HEK293T (cell line): Measurements from ENCODE around the gene PLCB1.
"Not testable (repeated sequence)": the region's sequence is repeated elsewhere in the genome, so short reads cannot be mapped to it uniquely, and the experiment has no call there.

Experiments
- CTCF ChIA-PET: fragments of 350-600 bp; formaldehyde crosslinking; extraction: SDS; loops from one replicate; lab custom pipeline; 2021; ENCODE audit warnings: antibody characterized with exemption, inconsistent platforms; lab: Yijun Ruan, JAX
- POLR2A ChIA-PET: fragments of 350-600 bp; formaldehyde crosslinking; extraction: SDS; loops from one replicate; lab custom pipeline; 2020; ENCODE audit warnings: antibody characterized with exemption, inconsistent platforms; lab: Yijun Ruan, JAX
- DNase-seq: peaks from one replicate; pipeline ENCODE4 v3.0.0; 2012; ENCODE audit warnings: mixed read lengths; ENCODE audit errors: extremely low spot score
- ARNT ChIP-seq: fragments of 450-650 bp; IDR thresholded peaks from 2 replicates; pipeline ENCODE4 v1.6.1; 2017; ENCODE audit warnings: mild to moderate bottlenecking
- BHLHE40 ChIP-seq: fragments of 450-650 bp; IDR thresholded peaks from 2 replicates; pipeline ENCODE4 v1.6.1; 2016; ENCODE audit warnings: mild to moderate bottlenecking, moderate library complexity, borderline replicate concordance
- CTBP1 ChIP-seq: fragments of 450-650 bp; IDR thresholded peaks from 2 replicates; pipeline ENCODE4 v1.6.1; 2016; ENCODE audit warnings: borderline replicate concordance
- ELF4 ChIP-seq: fragments of 450-650 bp; IDR thresholded peaks from 2 replicates; pipeline ENCODE4 v1.6.1; 2017; ENCODE audit warnings: antibody characterized with exemption
- FOXA1 ChIP-seq: fragments of 450-650 bp; IDR thresholded peaks from 2 replicates; pipeline ENCODE4 v1.6.1; 2016; ENCODE audit warnings: mild to moderate bottlenecking
- FOXK2 ChIP-seq: fragments of 450-650 bp; IDR thresholded peaks from 2 replicates; pipeline ENCODE4 v1.6.1; 2016; ENCODE audit warnings: mild to moderate bottlenecking
- FOXM1 ChIP-seq: fragments of 450-650 bp; IDR thresholded peaks from 2 replicates; pipeline ENCODE4 v1.6.1; 2017; ENCODE audit warnings: mild to moderate bottlenecking, borderline replicate concordance
- HDGF ChIP-seq: fragments of 450-650 bp; IDR thresholded peaks from 2 replicates; pipeline ENCODE4 v1.6.1; 2017; ENCODE audit warnings: antibody characterized with exemption, borderline replicate concordance
- L3MBTL2 ChIP-seq: fragments of 450-650 bp; conservative IDR thresholded peaks from 2 replicates; pipeline ENCODE4 v1.6.1; 2016; ENCODE audit warnings: mild to moderate bottlenecking
- LEF1 ChIP-seq: fragments of 450-650 bp; IDR thresholded peaks from 2 replicates; pipeline ENCODE4 v1.6.1; 2017; ENCODE audit warnings: mild to moderate bottlenecking, borderline replicate concordance
- NFRKB ChIP-seq: fragments of 450-650 bp; IDR thresholded peaks from 2 replicates; pipeline ENCODE4 v1.6.1; 2016; ENCODE audit warnings: mild to moderate bottlenecking, moderate library complexity
- SP1 ChIP-seq: fragments of 450-650 bp; IDR thresholded peaks from 2 replicates; pipeline ENCODE4 v1.6.1; 2017
- SUZ12 ChIP-seq: fragments of 450-650 bp; IDR thresholded peaks from 2 replicates; pipeline ENCODE4 v1.6.1; 2016; ENCODE audit warnings: mild to moderate bottlenecking
- TARDBP ChIP-seq: fragments of 450-650 bp; IDR thresholded peaks from 2 replicates; pipeline ENCODE4 v1.6.1; 2016
- ZNF384 ChIP-seq: fragments of 450-650 bp; IDR thresholded peaks from 2 replicates; pipeline ENCODE4 v1.6.1; 2016
- TF ChIP-seq, protein P1 (sequence below): fragments of 450-650 bp; IDR thresholded peaks from 2 replicates; pipeline ENCODE4 v1.6.1; 2016

The PLCB1 gene

DNA sequence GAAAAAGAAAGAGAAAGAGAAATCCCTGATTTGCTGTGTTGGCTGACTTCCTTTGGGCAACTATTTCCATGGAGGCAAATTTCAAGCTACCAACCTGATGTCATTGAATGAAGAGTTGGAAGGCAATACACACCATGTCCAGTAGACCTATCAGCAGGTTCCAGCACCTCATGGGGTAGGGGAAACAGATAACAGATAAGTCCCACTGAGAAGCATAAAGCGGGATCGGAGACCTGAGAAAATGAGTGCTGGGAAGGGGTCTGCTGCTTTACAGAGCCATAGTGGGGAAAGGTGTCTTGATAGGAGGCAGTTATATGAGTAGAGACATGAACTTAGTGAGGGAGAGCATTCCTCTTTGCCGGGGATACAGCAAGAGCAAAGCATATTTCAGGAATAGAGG lies 244.9 kb downstream of the PLCB1 start:
- DNase-seq, result no peak
- ChIA-PET CTCF (no interaction called here), POLR2A (no interaction called here)
- no peak for TF ChIP-seq FOXK2
- TF ChIP-seq SP1, result no peak
- no peak for TF ChIP-seq L3MBTL2
- no peak for TF ChIP-seq NFRKB
- TF ChIP-seq ELF4, result no peak
- TF ChIP-seq LEF1, result no peak
- no peak for TF ChIP-seq ZNF384
- no peak for TF ChIP-seq BHLHE40
- no peak for TF ChIP-seq HDGF
- no peak for TF ChIP-seq FOXM1
- TF ChIP-seq TARDBP, result no peak
- no peak for TF ChIP-seq SUZ12
- TF ChIP-seq FOXA1, result no peak
- TF ChIP-seq, protein P1, sequence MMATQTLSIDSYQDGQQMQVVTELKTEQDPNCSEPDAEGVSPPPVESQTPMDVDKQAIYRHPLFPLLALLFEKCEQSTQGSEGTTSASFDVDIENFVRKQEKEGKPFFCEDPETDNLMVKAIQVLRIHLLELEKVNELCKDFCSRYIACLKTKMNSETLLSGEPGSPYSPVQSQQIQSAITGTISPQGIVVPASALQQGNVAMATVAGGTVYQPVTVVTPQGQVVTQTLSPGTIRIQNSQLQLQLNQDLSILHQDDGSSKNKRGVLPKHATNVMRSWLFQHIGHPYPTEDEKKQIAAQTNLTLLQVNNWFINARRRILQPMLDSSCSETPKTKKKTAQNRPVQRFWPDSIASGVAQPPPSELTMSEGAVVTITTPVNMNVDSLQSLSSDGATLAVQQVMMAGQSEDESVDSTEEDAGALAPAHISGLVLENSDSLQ, result no peak
- TF ChIP-seq CTBP1, result no peak
- no peak for TF ChIP-seq ARNT

DNA sequence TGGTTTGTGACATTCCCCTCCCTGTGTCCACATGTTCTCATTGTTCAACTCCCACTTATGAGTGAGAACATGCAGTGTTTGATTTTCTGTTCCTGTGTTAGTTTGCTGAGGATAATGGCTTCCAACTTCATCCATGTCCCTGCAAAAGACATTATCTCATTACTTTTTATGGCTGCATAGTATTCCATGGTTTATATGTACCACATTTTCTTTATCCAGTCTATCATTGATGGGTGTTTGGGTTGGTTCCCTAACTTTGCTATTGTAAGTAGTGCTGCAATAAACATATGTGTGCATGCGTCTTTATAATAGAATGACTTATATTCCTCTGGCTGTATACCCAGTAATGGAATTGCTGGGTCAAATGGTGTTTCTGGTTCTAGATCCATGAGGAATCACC lies 247.1 kb downstream of the PLCB1 start:
- CTCF ChIA-PET, DNase-seq, POLR2A ChIA-PET: not testable (repeated sequence)

DNA sequence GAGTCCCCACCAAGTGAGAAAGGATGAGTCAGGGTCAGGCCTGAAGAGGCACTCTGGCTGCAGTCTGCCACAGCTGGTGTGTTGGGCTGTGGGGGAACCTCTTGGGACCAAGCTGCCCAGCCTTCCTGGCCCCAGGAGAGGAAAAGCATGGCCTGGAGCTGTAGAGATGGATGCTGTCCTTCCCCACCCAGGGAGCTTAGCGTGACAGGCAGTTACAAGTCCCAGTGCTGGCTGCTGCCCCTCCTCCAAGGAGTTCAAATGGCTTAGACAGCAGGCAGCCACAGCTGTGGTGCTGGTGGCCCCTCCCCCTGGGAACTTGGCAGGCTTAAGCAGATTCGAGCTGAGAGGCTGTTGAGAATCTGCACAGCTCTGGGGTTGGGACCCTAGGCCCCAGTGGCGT lies 253.2 kb downstream of the PLCB1 start:
- DNase-seq, result no peak
- ChIA-PET CTCF (no interaction called here), POLR2A (no interaction called here)
- TF ChIP-seq HDGF, result no peak
- TF ChIP-seq CTBP1, result no peak
- TF ChIP-seq FOXA1, result no peak
- no peak for TF ChIP-seq TARDBP

DNA sequence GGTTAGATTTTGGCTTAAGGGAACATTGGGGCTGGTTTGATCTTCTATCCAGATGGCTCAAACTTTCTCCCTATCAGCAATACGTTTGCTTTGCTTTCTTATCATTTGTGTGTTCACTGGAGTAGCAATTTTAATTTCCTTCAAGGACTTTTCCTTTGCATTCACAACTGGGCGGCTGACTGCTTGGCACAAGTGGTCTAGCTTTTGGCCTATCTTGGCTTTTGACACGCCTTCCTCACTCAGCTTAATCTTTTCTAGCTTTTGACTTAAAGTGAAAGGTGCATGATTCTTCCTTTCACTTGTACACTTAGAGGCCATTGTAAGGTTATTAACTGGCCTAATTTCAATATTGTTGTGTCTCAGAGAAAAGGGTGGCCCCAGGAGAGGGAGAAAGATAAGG lies 254.9 kb downstream of the PLCB1 start:
- ChIA-PET POLR2A (no interaction called here), CTCF (interaction anchor here (1.1 kb wide), 1 partner anchor 343 kb away, joined by 3 read pairs; no protein-coding TSS in a partner anchor)
- DNase-seq, result no peak
- no peak for TF ChIP-seq ARNT
- TF ChIP-seq BHLHE40, result no peak
- TF ChIP-seq FOXK2, result no peak
- TF ChIP-seq, protein P1, result no peak
- TF ChIP-seq FOXA1, result no peak
- TF ChIP-seq SUZ12, result no peak
- no peak for TF ChIP-seq FOXM1
- no peak for TF ChIP-seq L3MBTL2
- no peak for TF ChIP-seq ELF4
- no peak for TF ChIP-seq SP1
- TF ChIP-seq NFRKB, result no peak
- no peak for TF ChIP-seq HDGF
- no peak for TF ChIP-seq TARDBP
- no peak for TF ChIP-seq CTBP1

DNA sequence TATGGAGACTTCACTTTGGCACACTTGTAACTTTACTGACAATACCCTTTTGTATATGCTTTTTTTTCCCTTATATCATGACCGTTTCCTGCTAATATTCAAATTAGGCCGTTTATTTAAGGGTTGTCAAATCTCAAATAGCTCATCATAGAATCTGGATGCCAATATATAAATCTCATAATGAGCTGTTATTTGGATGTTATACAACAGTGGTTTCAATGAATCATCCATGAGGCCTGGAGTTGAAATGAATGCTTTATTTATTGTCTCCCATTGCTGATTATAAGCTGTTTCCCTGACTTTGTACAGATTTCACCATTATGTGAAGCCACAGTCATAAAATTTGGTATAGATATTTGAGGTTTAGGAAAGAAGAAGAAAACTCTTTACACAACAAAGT lies 256.1 kb downstream of the PLCB1 start:
- ChIA-PET POLR2A (no interaction called here), CTCF (interaction anchor here (1.1 to 1.4 kb wide), 2 partner anchors 335 to 345 kb away, joined by 3 read pairs; no protein-coding TSS in a partner anchor)
- no peak for DNase-seq
- no peak for TF ChIP-seq ZNF384
- no peak for TF ChIP-seq CTBP1
- TF ChIP-seq ARNT, result no peak
- no peak for TF ChIP-seq FOXK2
- no peak for TF ChIP-seq BHLHE40
- no peak for TF ChIP-seq NFRKB
- TF ChIP-seq L3MBTL2, result no peak
- TF ChIP-seq FOXM1, result no peak
- TF ChIP-seq ELF4, result no peak
- no peak for TF ChIP-seq TARDBP
- TF ChIP-seq LEF1, result no peak
- TF ChIP-seq FOXA1, result no peak
- no peak for TF ChIP-seq HDGF
- TF ChIP-seq, protein P1, result no peak
- TF ChIP-seq SP1, result no peak
- TF ChIP-seq SUZ12, result no peak

DNA sequence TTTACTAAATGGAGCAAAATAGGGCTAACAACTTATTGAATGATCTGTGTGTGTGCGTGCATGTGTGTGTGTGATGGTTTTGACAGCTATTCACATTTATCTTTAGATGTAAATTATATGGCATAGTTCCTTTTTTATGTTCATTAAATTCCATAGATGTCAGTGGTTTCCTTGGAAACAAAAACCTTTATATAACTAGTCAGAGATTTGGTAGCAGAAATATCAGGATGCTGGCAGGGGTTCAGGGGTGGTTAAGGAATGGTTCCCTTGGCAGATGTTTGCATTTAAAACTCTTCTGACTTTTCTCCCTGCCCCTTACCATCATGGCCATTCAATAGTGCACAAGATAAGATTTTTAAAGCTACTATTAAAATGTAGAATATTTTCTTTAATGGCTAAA lies 256.6 kb downstream of the PLCB1 start:
- ChIA-PET CTCF (interaction anchor here (1.4 kb wide), 1 partner anchor 334 kb away, joined by 3 read pairs; no protein-coding TSS in a partner anchor), POLR2A (no interaction called here)
- no peak for DNase-seq
- no peak for TF ChIP-seq SP1
- TF ChIP-seq HDGF, result no peak
- no peak for TF ChIP-seq L3MBTL2
- TF ChIP-seq FOXM1, result no peak
- no peak for TF ChIP-seq ZNF384
- no peak for TF ChIP-seq TARDBP
- TF ChIP-seq NFRKB, result no peak
- no peak for TF ChIP-seq CTBP1
- TF ChIP-seq LEF1, result no peak
- TF ChIP-seq ARNT, result no peak
- no peak for TF ChIP-seq FOXA1
- TF ChIP-seq, protein P1, result no peak
